ENCODE data around the gene PON3. TPM values are rescaled to one million over a fixed set of nuclear protein-coding genes. Genes with fewer than 3 reads are reported as not detected.

The PON3 gene
- total RNA-seq, 5 donors from 2014 or later (not counting 1 experiment from before 2014, with no cell fraction given): 0.28 to 0.41 TPM; not detected in 3

- DNase-seq (no peak), ATAC-seq (replicated peaks in 1 of 4) (no peak)
- Mint-ChIP-seq H3K27ac (no peak overlapping the region), H3K36me3 (no peaks in the 10 kb centered on the region), H3K4me3 (no peak overlapping the region), H3K27me3 (no peaks in the 10 kb centered on the region), H3K4me1 (no peaks in the 10 kb centered on the region), H3K9me3 (peaks cover 0 to 3% (median 0%) of the 10 kb centered on the region in 3 donors)
- no peaks in the 10 kb centered on the region for H3K27me3 ChIP-seq (replicated peaks in 1 of 2; ENCODE audit: control insufficient read depth in 2 of 2, extremely low read depth in 1 of 2, insufficient read depth in 2 of 2, low read length in 1 of 2)
- H3K4me3 ChIP-seq (ENCODE audit: control insufficient read depth in 1 of 2, extremely low read depth in 1 of 2, low read length in 1 of 2): no peak overlapping the region
- no peaks in the 10 kb centered on the region for H3K36me3 ChIP-seq (ENCODE audit: control insufficient read depth in 2 of 2, extremely low read depth in 1 of 2, insufficient read depth in 1 of 2, low read length in 1 of 2)
- no peaks in the 10 kb centered on the region for H3K4me1 ChIP-seq (ENCODE audit: control insufficient read depth in 1 of 2, extremely low read depth in 1 of 2, insufficient read depth in 2 of 2, low read length in 2 of 2)
- WGBS (ENCODE audit: insufficient coverage): 82% methylated on average over 1 of the region's 2 CpGs
- POLR2A ChIA-PET: no interaction called here
- CTCF ChIA-PET: no interaction called here
- H3K9me3 ChIP-seq: no peaks in the 10 kb centered on the region
- no peak overlapping the region for H3K27ac ChIP-seq (ENCODE audit: low read length)
These were observed 25.0 kb upstream of the PON3 start for GRCh38 chr7:95421000-95421846.

- H3K27ac Mint-ChIP-seq: no peak overlapping the region
- peaks cover 9% of the 10 kb centered on the region for H3K36me3 Mint-ChIP-seq
- H3K36me3 ChIP-seq (ENCODE audit: control insufficient read depth in 2 of 2, extremely low read depth in 1 of 2, insufficient read depth in 1 of 2, low read length in 1 of 2): peaks cover 0 to 4% of the 10 kb centered on the region in 2 donors
- H3K4me1 Mint-ChIP-seq: no peaks in the 10 kb centered on the region
- ChIA-PET POLR2A (no interaction called here), CTCF (no interaction called here)
- no peaks in the 10 kb centered on the region for H3K27me3 ChIP-seq (replicated peaks in 1 of 2; ENCODE audit: control insufficient read depth in 2 of 2, extremely low read depth in 1 of 2, insufficient read depth in 2 of 2, low read length in 1 of 2)
- DNase-seq: no peak
- H3K4me1 ChIP-seq (ENCODE audit: control insufficient read depth in 1 of 2, extremely low read depth in 1 of 2, insufficient read depth in 2 of 2, low read length in 2 of 2): no peaks in the 10 kb centered on the region
- H3K4me3 ChIP-seq (ENCODE audit: control insufficient read depth in 1 of 2, extremely low read depth in 1 of 2, low read length in 1 of 2): no peak overlapping the region
- no peaks in the 10 kb centered on the region for H3K9me3 ChIP-seq
- H3K27me3 Mint-ChIP-seq: no peaks in the 10 kb centered on the region
- no peak for ATAC-seq (replicated peaks in 1 of 4)
- no peaks in the 10 kb centered on the region for H3K9me3 Mint-ChIP-seq
- H3K4me3 Mint-ChIP-seq: no peak overlapping the region
- 40% methylated on average over 1 of the region's 4 CpGs for WGBS (ENCODE audit: insufficient coverage)
- no peak overlapping the region for H3K27ac ChIP-seq (ENCODE audit: low read length)
These were observed 15.9 kb upstream of the PON3 start for GRCh38 chr7:95412075-95412474.

DNA sequence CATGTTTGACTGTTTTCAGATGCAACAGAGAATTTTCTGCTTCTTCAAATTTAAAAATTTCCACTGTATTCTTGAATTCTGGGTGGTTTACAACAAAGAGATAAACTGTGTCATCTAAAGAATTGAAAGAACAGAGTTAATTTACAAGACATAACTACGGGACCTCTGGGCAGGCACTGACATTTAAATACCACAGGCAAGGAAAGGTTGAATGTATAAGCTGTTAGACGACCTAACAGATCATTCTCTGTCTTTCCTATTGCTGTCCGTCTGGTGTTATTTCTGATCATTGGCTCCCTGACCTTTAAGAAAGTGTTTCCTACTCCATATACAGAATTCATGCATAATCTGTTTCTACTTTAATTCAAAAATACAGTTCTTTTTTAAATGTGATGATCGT is 15.5 kb upstream of the PON3 start:
- H3K36me3 Mint-ChIP-seq: peaks cover 9% of the 10 kb centered on the region
- no peak overlapping the region for H3K27ac ChIP-seq (ENCODE audit: low read length)
- peaks cover 0 to 4% of the 10 kb centered on the region in 2 donors for H3K36me3 ChIP-seq (ENCODE audit: control insufficient read depth in 2 of 2, extremely low read depth in 1 of 2, insufficient read depth in 1 of 2, low read length in 1 of 2)
- no peak overlapping the region for H3K4me3 ChIP-seq (ENCODE audit: control insufficient read depth in 1 of 2, extremely low read depth in 1 of 2, low read length in 1 of 2)
- no peaks in the 10 kb centered on the region for H3K27me3 Mint-ChIP-seq
- H3K4me1 Mint-ChIP-seq: no peaks in the 10 kb centered on the region
- DNase-seq: no peak
- H3K9me3 Mint-ChIP-seq: no peaks in the 10 kb centered on the region
- no peaks in the 10 kb centered on the region for H3K27me3 ChIP-seq (replicated peaks in 1 of 2; ENCODE audit: control insufficient read depth in 2 of 2, extremely low read depth in 1 of 2, insufficient read depth in 2 of 2, low read length in 1 of 2)
- H3K4me3 Mint-ChIP-seq: no peak overlapping the region
- WGBS (ENCODE audit: insufficient coverage): no CpG with 5 or more reads among the region's 4 CpGs
- no peaks in the 10 kb centered on the region for H3K9me3 ChIP-seq
- no peak overlapping the region for H3K27ac Mint-ChIP-seq
- H3K4me1 ChIP-seq (ENCODE audit: control insufficient read depth in 1 of 2, extremely low read depth in 1 of 2, insufficient read depth in 2 of 2, low read length in 2 of 2): no peaks in the 10 kb centered on the region
- POLR2A ChIA-PET: no interaction called here
- ATAC-seq (replicated peaks in 1 of 4): no peak
- CTCF ChIA-PET: no interaction called here

- no CpG with 5 or more reads among the region's 3 CpGs for WGBS (ENCODE audit: insufficient coverage)
- no peaks in the 10 kb centered on the region for H3K9me3 Mint-ChIP-seq
- H3K4me3 Mint-ChIP-seq: no peak overlapping the region
- Histone ChIP-seq H3K4me3 (ENCODE audit: control insufficient read depth in 1 of 2, extremely low read depth in 1 of 2, low read length in 1 of 2) (no peak overlapping the region), H3K27me3 (replicated peaks in 1 of 2; ENCODE audit: control insufficient read depth in 2 of 2, extremely low read depth in 1 of 2, insufficient read depth in 2 of 2, low read length in 1 of 2) (no peaks in the 10 kb centered on the region), H3K4me1 (ENCODE audit: control insufficient read depth in 1 of 2, extremely low read depth in 1 of 2, insufficient read depth in 2 of 2, low read length in 2 of 2) (no peaks in the 10 kb centered on the region), H3K27ac (ENCODE audit: low read length) (no peak overlapping the region), H3K36me3 (ENCODE audit: control insufficient read depth in 2 of 2, extremely low read depth in 1 of 2, insufficient read depth in 1 of 2, low read length in 1 of 2) (peaks cover 0 to 4% of the 10 kb centered on the region in 2 donors), H3K9me3 (no peaks in the 10 kb centered on the region)
- CTCF ChIA-PET: interaction anchor here in 1 of 2 donors (0.8 kb wide), 1 partner anchor 9 kb away, joined by 3 read pairs; no protein-coding TSS in a partner anchor
- no peaks in the 10 kb centered on the region for H3K4me1 Mint-ChIP-seq
- H3K27me3 Mint-ChIP-seq: no peaks in the 10 kb centered on the region
- ATAC-seq (replicated peaks in 1 of 4): no peak
- no peak overlapping the region for H3K27ac Mint-ChIP-seq
- peaks cover 7% of the 10 kb centered on the region for H3K36me3 Mint-ChIP-seq
- DNase-seq: no peak
- POLR2A ChIA-PET: no interaction called here
These were observed 14.9 kb upstream of the PON3 start for GRCh38 chr7:95411036-95411435.

GRCh38 chr7:95407751-95408150 is 11.6 kb upstream of the PON3 start:
- Histone ChIP-seq H3K27ac (ENCODE audit: low read length) (no peak overlapping the region), H3K4me3 (ENCODE audit: control insufficient read depth in 1 of 2, extremely low read depth in 1 of 2, low read length in 1 of 2) (no peak overlapping the region), H3K27me3 (replicated peaks in 1 of 2; ENCODE audit: control insufficient read depth in 2 of 2, extremely low read depth in 1 of 2, insufficient read depth in 2 of 2, low read length in 1 of 2) (no peaks in the 10 kb centered on the region), H3K4me1 (ENCODE audit: control insufficient read depth in 1 of 2, extremely low read depth in 1 of 2, insufficient read depth in 2 of 2, low read length in 2 of 2) (no peaks in the 10 kb centered on the region), H3K9me3 (no peaks in the 10 kb centered on the region), H3K36me3 (ENCODE audit: control insufficient read depth in 2 of 2, extremely low read depth in 1 of 2, insufficient read depth in 1 of 2, low read length in 1 of 2) (peaks cover 0 to 4% of the 10 kb centered on the region in 2 donors)
- Mint-ChIP-seq H3K4me3 (no peak overlapping the region), H3K9me3 (no peaks in the 10 kb centered on the region), H3K4me1 (no peaks in the 10 kb centered on the region), H3K27ac (no peak overlapping the region), H3K36me3 (peaks cover 6% of the 10 kb centered on the region), H3K27me3 (no peaks in the 10 kb centered on the region)
- ATAC-seq (replicated peaks in 1 of 4) (no peak), DNase-seq (no peak)
- POLR2A ChIA-PET: no interaction called here
- CTCF ChIA-PET: no interaction called here
- 92% methylated on average over 2 of the region's 2 CpGs for WGBS (ENCODE audit: insufficient coverage)

DNA sequence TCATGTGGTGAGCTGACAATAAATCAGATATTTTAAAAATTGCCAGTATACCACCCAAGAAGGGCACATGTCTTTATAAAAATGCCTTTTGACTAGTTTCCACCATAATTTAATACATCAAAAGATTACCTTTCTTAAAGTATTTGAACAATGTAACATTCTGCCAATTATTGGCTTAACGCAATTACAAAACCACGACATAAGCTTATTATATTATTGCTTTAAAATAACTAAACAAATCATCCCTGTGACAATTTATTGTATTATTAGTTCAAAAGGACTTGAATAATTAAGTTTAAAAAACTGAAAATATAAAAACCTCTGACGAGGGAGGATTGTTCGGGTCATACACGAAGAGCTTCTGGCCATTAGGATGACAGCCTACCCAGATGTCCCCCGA is 9.6 kb upstream of the PON3 start:
- Mint-ChIP-seq H3K27me3 (no peaks in the 10 kb centered on the region), H3K9me3 (no peaks in the 10 kb centered on the region), H3K27ac (no peak overlapping the region), H3K4me3 (no peak overlapping the region), H3K4me1 (no peaks in the 10 kb centered on the region), H3K36me3 (peaks cover 6% of the 10 kb centered on the region)
- Histone ChIP-seq H3K4me1 (ENCODE audit: control insufficient read depth in 1 of 2, extremely low read depth in 1 of 2, insufficient read depth in 2 of 2, low read length in 2 of 2) (no peaks in the 10 kb centered on the region), H3K9me3 (no peaks in the 10 kb centered on the region), H3K27ac (ENCODE audit: low read length) (no peak overlapping the region), H3K4me3 (ENCODE audit: control insufficient read depth in 1 of 2, extremely low read depth in 1 of 2, low read length in 1 of 2) (no peak overlapping the region), H3K36me3 (ENCODE audit: control insufficient read depth in 2 of 2, extremely low read depth in 1 of 2, insufficient read depth in 1 of 2, low read length in 1 of 2) (peaks cover 0 to 4% of the 10 kb centered on the region in 2 donors), H3K27me3 (replicated peaks in 1 of 2; ENCODE audit: control insufficient read depth in 2 of 2, extremely low read depth in 1 of 2, insufficient read depth in 2 of 2, low read length in 1 of 2) (no peaks in the 10 kb centered on the region)
- POLR2A ChIA-PET: no interaction called here
- DNase-seq (no peak), ATAC-seq (replicated peaks in 1 of 4) (no peak)
- CTCF ChIA-PET: no interaction called here
- no CpG with 5 or more reads among the region's 6 CpGs for WGBS (ENCODE audit: insufficient coverage)

Data from T-cell (primary cell).